GM04504 (cell line): ENCODE results near the gene VPS13C.

ENCODE experiments used
- DNase-seq: peaks from one replicate; pipeline ENCODE4 v3.0.0-alpha.2; 2012; ENCODE audit warnings: low read depth

The VPS13C gene

GRCh38 chr15:61861962-61862361, 198.3 kb downstream of the VPS13C start:
- DNase-seq: no peak

- no peak for DNase-seq
These were observed 202.9 kb downstream of the VPS13C start for GRCh38 chr15:61857169-61857829.

GRCh38 chr15:61856295-61856694, 204.0 kb downstream of the VPS13C start:
- no peak for DNase-seq

- no peak for DNase-seq
These were observed 207.1 kb downstream of the VPS13C start for GRCh38 chr15:61853195-61853594.

GRCh38 chr15:61851955-61852354, 208.3 kb downstream of the VPS13C start:
- no peak for DNase-seq

GRCh38 chr15:61849447-61849846, 210.8 kb downstream of the VPS13C start:
- DNase-seq: no peak

GRCh38 chr15:61841466-61841865, 218.8 kb downstream of the VPS13C start:
- no peak for DNase-seq

GRCh38 chr15:61840090-61840489, 220.2 kb downstream of the VPS13C start:
- DNase-seq: no peak

GRCh38 chr15:61839546-61839945, 220.7 kb downstream of the VPS13C start:
- DNase-seq: no peak

GRCh38 chr15:61835496-61836106, 224.6 kb downstream of the VPS13C start:
- DNase-seq: peak; percentile 24

- DNase-seq: no peak
These were observed 225.2 kb downstream of the VPS13C start for GRCh38 chr15:61835029-61835428.

- peak; percentile 44 for DNase-seq
These were observed 226.1 kb downstream of the VPS13C start for GRCh38 chr15:61834076-61834697.

- DNase-seq: no peak
These were observed 228.0 kb downstream of the VPS13C start for GRCh38 chr15:61832223-61832622.

- DNase-seq: no peak
These were observed 228.7 kb downstream of the VPS13C start for GRCh38 chr15:61831505-61831921.

GRCh38 chr15:61830536-61831330, 229.5 kb downstream of the VPS13C start:
- DNase-seq: no peak

GRCh38 chr15:61829514-61829889, 230.7 kb downstream of the VPS13C start:
- no peak for DNase-seq

- no peak for DNase-seq
These were observed 231.3 kb downstream of the VPS13C start for GRCh38 chr15:61828860-61829513.

GRCh38 chr15:61828008-61828407, 232.2 kb downstream of the VPS13C start:
- no peak for DNase-seq

- no peak for DNase-seq
These were observed 233.1 kb downstream of the VPS13C start for GRCh38 chr15:61827131-61827530.

GRCh38 chr15:61824291-61824690, 236.0 kb downstream of the VPS13C start:
- DNase-seq: peak; percentile 6

- DNase-seq: no peak
These were observed 237.7 kb downstream of the VPS13C start for GRCh38 chr15:61822511-61822910.

GRCh38 chr15:61820951-61821350, 239.3 kb downstream of the VPS13C start:
- DNase-seq: no peak
